ENCODE results near the gene DYNC1LI1.

DYNC1LI1 gene

GRCh38 chr3:32510075-32510724 is 60.5 kb downstream of the DYNC1LI1 start:
- H3K9me3 ChIP-seq (ENCODE audit: control insufficient read depth in 2 of 2, low read length in 2 of 2) = no peaks in the 10 kb centered on the region
- no peak overlapping the region for H3K9ac ChIP-seq (ENCODE audit: low read depth in 1 of 2, low read length in 2 of 2)
- no peak overlapping the region for H3K4me3 ChIP-seq (ENCODE audit: low read length in 2 of 2)
- H3K4me1 ChIP-seq (ENCODE audit: control insufficient read depth in 2 of 2, insufficient read depth in 2 of 2, low read length in 2 of 2) = peaks cover 0 to 4% of the 10 kb centered on the region in 2 donors
- no peaks in the 10 kb centered on the region for H3K27me3 ChIP-seq (ENCODE audit: control insufficient read depth in 2 of 2, insufficient read depth in 2 of 2, low read length in 2 of 2)
- H3K36me3 ChIP-seq (ENCODE audit: control insufficient read depth in 2 of 2, insufficient read depth in 2 of 2, low read length in 2 of 2) = no peaks in the 10 kb centered on the region
- H3K27ac ChIP-seq (ENCODE audit: low read depth in 2 of 2, low read length in 2 of 2) = no peak overlapping the region

DNA sequence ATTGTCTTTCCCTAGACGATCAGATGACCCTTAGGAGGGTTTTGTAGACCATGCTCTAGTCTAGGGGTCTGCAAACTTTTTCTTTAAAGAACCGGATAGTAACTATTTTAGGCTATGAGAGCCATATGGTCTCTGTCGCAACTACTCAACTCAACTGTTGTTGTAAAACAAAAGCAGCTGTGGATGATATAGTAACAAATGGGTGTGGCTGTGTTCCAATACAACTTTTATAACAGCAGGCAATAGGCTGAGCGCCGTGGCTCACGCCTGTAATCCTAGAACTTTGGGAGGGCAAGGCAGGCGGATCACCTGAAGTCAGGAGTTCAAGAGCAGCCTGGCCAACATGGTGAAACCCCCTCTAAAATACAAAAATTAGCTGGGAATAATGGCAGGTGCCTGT is 61.9 kb downstream of the DYNC1LI1 start:
- no peak overlapping the region for H3K27ac ChIP-seq (ENCODE audit: low read depth in 2 of 2, low read length in 2 of 2)
- H3K9me3 ChIP-seq (ENCODE audit: control insufficient read depth in 2 of 2, low read length in 2 of 2) = no peaks in the 10 kb centered on the region
- H3K9ac ChIP-seq (ENCODE audit: low read depth in 1 of 2, low read length in 2 of 2) = no peak overlapping the region
- no peak overlapping the region for H3K4me3 ChIP-seq (ENCODE audit: low read length in 2 of 2)
- H3K27me3 ChIP-seq (ENCODE audit: control insufficient read depth in 2 of 2, insufficient read depth in 2 of 2, low read length in 2 of 2) = no peaks in the 10 kb centered on the region
- H3K36me3 ChIP-seq (ENCODE audit: control insufficient read depth in 2 of 2, insufficient read depth in 2 of 2, low read length in 2 of 2) = no peaks in the 10 kb centered on the region
- H3K4me1 ChIP-seq (ENCODE audit: control insufficient read depth in 2 of 2, insufficient read depth in 2 of 2, low read length in 2 of 2) = peaks cover 0 to 4% of the 10 kb centered on the region in 2 donors

GRCh38 chr3:32506466-32506865 is 64.2 kb downstream of the DYNC1LI1 start:
- Histone ChIP-seq H3K9ac (ENCODE audit: low read depth in 1 of 2, low read length in 2 of 2) (no peak overlapping the region), H3K27me3 (ENCODE audit: control insufficient read depth in 2 of 2, insufficient read depth in 2 of 2, low read length in 2 of 2) (no peaks in the 10 kb centered on the region), H3K4me3 (ENCODE audit: low read length in 2 of 2) (no peak overlapping the region), H3K36me3 (ENCODE audit: control insufficient read depth in 2 of 2, insufficient read depth in 2 of 2, low read length in 2 of 2) (no peaks in the 10 kb centered on the region), H3K9me3 (ENCODE audit: control insufficient read depth in 2 of 2, low read length in 2 of 2) (no peaks in the 10 kb centered on the region), H3K27ac (ENCODE audit: low read depth in 2 of 2, low read length in 2 of 2) (no peak overlapping the region), H3K4me1 (ENCODE audit: control insufficient read depth in 2 of 2, insufficient read depth in 2 of 2, low read length in 2 of 2) (peaks cover 0 to 6% of the 10 kb centered on the region in 2 donors)

- Histone ChIP-seq H3K27me3 (ENCODE audit: control insufficient read depth in 2 of 2, insufficient read depth in 2 of 2, low read length in 2 of 2) (no peaks in the 10 kb centered on the region), H3K4me3 (ENCODE audit: low read length in 2 of 2) (peak overlapping the region; percentile 40 to 94), H3K27ac (ENCODE audit: low read depth in 2 of 2, low read length in 2 of 2) (peak overlapping the region; percentile 85 to 96), H3K36me3 (ENCODE audit: control insufficient read depth in 2 of 2, insufficient read depth in 2 of 2, low read length in 2 of 2) (no peaks in the 10 kb centered on the region), H3K4me1 (ENCODE audit: control insufficient read depth in 2 of 2, insufficient read depth in 2 of 2, low read length in 2 of 2) (peaks cover 3 to 6% of the 10 kb centered on the region in 2 donors), H3K9ac (ENCODE audit: low read depth in 1 of 2, low read length in 2 of 2) (peak overlapping the region in 1 of 2 donors; percentile 13), H3K9me3 (ENCODE audit: control insufficient read depth in 2 of 2, low read length in 2 of 2) (no peaks in the 10 kb centered on the region)
These were observed 67.7 kb downstream of the DYNC1LI1 start for GRCh38 chr3:32502946-32503286.

- peaks cover 4 to 6% of the 10 kb centered on the region in 2 donors for H3K4me1 ChIP-seq (ENCODE audit: control insufficient read depth in 2 of 2, insufficient read depth in 2 of 2, low read length in 2 of 2)
- H3K9me3 ChIP-seq (ENCODE audit: control insufficient read depth in 2 of 2, low read length in 2 of 2) = no peaks in the 10 kb centered on the region
- H3K36me3 ChIP-seq (ENCODE audit: control insufficient read depth in 2 of 2, insufficient read depth in 2 of 2, low read length in 2 of 2) = no peaks in the 10 kb centered on the region
- peak within 1 kb of the TSS; percentile 85 to 96 for H3K27ac ChIP-seq (ENCODE audit: low read depth in 2 of 2, low read length in 2 of 2)
- no peaks in the 10 kb centered on the region for H3K27me3 ChIP-seq (ENCODE audit: control insufficient read depth in 2 of 2, insufficient read depth in 2 of 2, low read length in 2 of 2)
- H3K4me3 ChIP-seq (ENCODE audit: low read length in 2 of 2) = peak within 1 kb of the TSS; percentile 85 to 94
- peak within 1 kb of the TSS; percentile 77 to 88 for H3K9ac ChIP-seq (ENCODE audit: low read depth in 1 of 2, low read length in 2 of 2)
These were observed 68.3 kb downstream of the DYNC1LI1 start, which contains the start of gene CMTM6 for GRCh38 chr3:32502118-32502945. TSS of gene CMTM6 (minus strand) at chr3:32502852. CDS start at chr3:32502745, 107 bp downstream.

GRCh38 chr3:32501783-32502117 is 68.9 kb downstream of the DYNC1LI1 start:
- H3K27ac ChIP-seq (ENCODE audit: low read depth in 2 of 2, low read length in 2 of 2) = peak overlapping the region; percentile 85 to 96
- no peaks in the 10 kb centered on the region for H3K9me3 ChIP-seq (ENCODE audit: control insufficient read depth in 2 of 2, low read length in 2 of 2)
- peak overlapping the region; percentile 77 to 88 for H3K9ac ChIP-seq (ENCODE audit: low read depth in 1 of 2, low read length in 2 of 2)
- peaks cover 4 to 6% of the 10 kb centered on the region in 2 donors for H3K4me1 ChIP-seq (ENCODE audit: control insufficient read depth in 2 of 2, insufficient read depth in 2 of 2, low read length in 2 of 2)
- H3K27me3 ChIP-seq (ENCODE audit: control insufficient read depth in 2 of 2, insufficient read depth in 2 of 2, low read length in 2 of 2) = no peaks in the 10 kb centered on the region
- peak overlapping the region; percentile 85 to 94 for H3K4me3 ChIP-seq (ENCODE audit: low read length in 2 of 2)
- H3K36me3 ChIP-seq (ENCODE audit: control insufficient read depth in 2 of 2, insufficient read depth in 2 of 2, low read length in 2 of 2) = no peaks in the 10 kb centered on the region

GRCh38 chr3:32500880-32501782 is 69.5 kb downstream of the DYNC1LI1 start:
- peak overlapping the region in 1 of 2 donors; percentile 88 for H3K9ac ChIP-seq (ENCODE audit: low read depth in 1 of 2, low read length in 2 of 2)
- H3K4me3 ChIP-seq (ENCODE audit: low read length in 2 of 2) = peak overlapping the region; percentile 85 to 94
- peaks cover 4 to 6% of the 10 kb centered on the region in 2 donors for H3K4me1 ChIP-seq (ENCODE audit: control insufficient read depth in 2 of 2, insufficient read depth in 2 of 2, low read length in 2 of 2)
- no peaks in the 10 kb centered on the region for H3K27me3 ChIP-seq (ENCODE audit: control insufficient read depth in 2 of 2, insufficient read depth in 2 of 2, low read length in 2 of 2)
- H3K9me3 ChIP-seq (ENCODE audit: control insufficient read depth in 2 of 2, low read length in 2 of 2) = no peaks in the 10 kb centered on the region
- peak overlapping the region; percentile 85 to 96 for H3K27ac ChIP-seq (ENCODE audit: low read depth in 2 of 2, low read length in 2 of 2)
- no peaks in the 10 kb centered on the region for H3K36me3 ChIP-seq (ENCODE audit: control insufficient read depth in 2 of 2, insufficient read depth in 2 of 2, low read length in 2 of 2)

- no peak overlapping the region for H3K4me3 ChIP-seq (ENCODE audit: low read length in 2 of 2)
These were observed 70.4 kb downstream of the DYNC1LI1 start for GRCh38 chr3:32500231-32500630.

GRCh38 chr3:32499585-32499984 is 71.1 kb downstream of the DYNC1LI1 start:
- Histone ChIP-seq H3K27me3 (ENCODE audit: control insufficient read depth in 2 of 2, insufficient read depth in 2 of 2, low read length in 2 of 2) (no peaks in the 10 kb centered on the region), H3K9me3 (ENCODE audit: control insufficient read depth in 2 of 2, low read length in 2 of 2) (no peaks in the 10 kb centered on the region), H3K4me1 (ENCODE audit: control insufficient read depth in 2 of 2, insufficient read depth in 2 of 2, low read length in 2 of 2) (peaks cover 4 to 6% of the 10 kb centered on the region in 2 donors), H3K4me3 (ENCODE audit: low read length in 2 of 2) (no peak overlapping the region), H3K27ac (ENCODE audit: low read depth in 2 of 2, low read length in 2 of 2) (no peak overlapping the region), H3K36me3 (ENCODE audit: control insufficient read depth in 2 of 2, insufficient read depth in 2 of 2, low read length in 2 of 2) (no peaks in the 10 kb centered on the region), H3K9ac (ENCODE audit: low read depth in 1 of 2, low read length in 2 of 2) (no peak overlapping the region)

More at GRCh38 chr3:32500231-32500630, 70.4 kb downstream of the DYNC1LI1 start:
- no peaks in the 10 kb centered on the region for H3K27me3 ChIP-seq (ENCODE audit: control insufficient read depth in 2 of 2, insufficient read depth in 2 of 2, low read length in 2 of 2)
- no peak overlapping the region for H3K9ac ChIP-seq (ENCODE audit: low read depth in 1 of 2, low read length in 2 of 2)
- no peak overlapping the region for H3K27ac ChIP-seq (ENCODE audit: low read depth in 2 of 2, low read length in 2 of 2)
- no peaks in the 10 kb centered on the region for H3K36me3 ChIP-seq (ENCODE audit: control insufficient read depth in 2 of 2, insufficient read depth in 2 of 2, low read length in 2 of 2)
- H3K4me1 ChIP-seq (ENCODE audit: control insufficient read depth in 2 of 2, insufficient read depth in 2 of 2, low read length in 2 of 2) = peaks cover 4 to 6% of the 10 kb centered on the region in 2 donors
- H3K9me3 ChIP-seq (ENCODE audit: control insufficient read depth in 2 of 2, low read length in 2 of 2) = no peaks in the 10 kb centered on the region
